CMK (cell line): ENCODE measurements around the gene TBL3.

Experiments
- DNase-seq: peaks from one replicate; pipeline ENCODE4 v3.0.0-alpha.2; 2010; ENCODE audit warnings: low read depth

TBL3 gene

DNA sequence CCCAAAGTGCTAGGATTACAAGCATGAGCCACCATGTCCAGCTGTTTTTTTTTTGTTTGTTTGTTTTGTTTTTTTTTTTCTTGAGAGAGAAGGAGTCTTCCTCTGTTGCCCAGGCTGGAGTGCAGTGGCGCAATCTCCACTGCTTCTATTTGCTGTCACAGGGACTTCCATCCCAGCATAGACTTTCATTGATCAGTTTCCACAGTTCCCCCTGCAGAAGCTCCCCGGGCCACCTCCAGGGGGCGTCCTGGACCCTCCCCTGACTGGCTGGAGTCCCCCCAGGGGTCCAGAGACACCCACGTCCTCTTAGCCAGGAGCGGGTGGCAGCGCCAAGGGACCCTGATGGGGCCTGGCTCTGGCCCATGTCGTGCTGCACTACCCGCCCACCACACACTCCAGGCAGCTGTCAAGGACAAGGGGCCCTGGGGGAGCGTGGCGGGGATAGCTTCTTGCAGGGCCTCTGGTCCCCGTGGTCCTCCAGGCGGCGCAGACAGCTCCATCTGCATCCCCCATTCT is 44.6 kb downstream of the TBL3 start:
- DNase-seq, result no peak

DNA sequence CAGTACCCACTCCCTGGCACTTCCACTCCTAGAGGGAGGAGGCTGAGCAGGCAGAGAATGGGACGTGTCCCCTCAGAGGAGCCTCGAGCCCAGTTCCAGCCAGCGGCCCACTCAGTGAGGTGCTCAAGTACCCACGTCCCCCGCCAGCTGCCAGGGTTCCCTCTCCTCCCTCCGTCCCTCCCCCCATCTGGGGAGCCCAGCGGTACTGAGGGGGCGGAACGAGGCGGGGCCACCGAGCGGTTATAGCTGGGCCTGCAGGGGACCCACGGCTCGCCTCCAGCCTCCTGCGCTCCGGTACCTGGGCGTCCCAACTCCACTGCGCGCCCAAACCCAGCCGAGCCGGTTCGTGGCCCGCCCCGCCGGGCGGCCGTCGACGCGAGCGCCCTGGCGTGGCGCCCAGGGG is 47.7 kb downstream of the TBL3 start, which contains the start of gene NPW:
Gene NPW (plus strand): TSS at position 268 of the 403 bp plus-strand sequence.
- DNase-seq, result no peak

GRCh38 chr16:2019921-2020831 is 48.3 kb downstream of the TBL3 start:
- DNase-seq, result no peak

GRCh38 chr16:2022723-2023091 is 50.9 kb downstream of the TBL3 start:
- DNase-seq, result no peak

- no peak for DNase-seq
Measured at GRCh38 chr16:2023092-2024031, 51.5 kb downstream of the TBL3 start.

DNA sequence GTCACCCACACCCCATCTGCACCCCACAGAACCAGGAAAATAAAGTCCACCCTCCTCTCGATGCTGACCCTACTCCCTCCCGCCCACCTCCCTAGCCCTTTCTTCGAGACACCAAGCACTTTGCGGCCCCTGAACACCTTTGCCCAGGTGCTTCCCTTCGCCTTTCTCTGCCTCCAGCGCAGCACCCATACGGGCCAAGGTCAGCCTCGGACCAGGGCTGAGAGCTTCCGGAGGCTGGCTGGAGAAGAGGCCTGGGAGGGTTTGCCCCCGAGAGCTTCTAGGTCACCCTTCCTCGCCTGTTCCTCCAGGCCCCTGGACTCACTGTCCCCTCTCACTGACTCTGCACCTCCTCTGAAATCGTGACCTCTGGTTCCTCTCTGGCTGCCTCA is 52.2 kb downstream of the TBL3 start:
- DNase-seq, result no peak

DNA sequence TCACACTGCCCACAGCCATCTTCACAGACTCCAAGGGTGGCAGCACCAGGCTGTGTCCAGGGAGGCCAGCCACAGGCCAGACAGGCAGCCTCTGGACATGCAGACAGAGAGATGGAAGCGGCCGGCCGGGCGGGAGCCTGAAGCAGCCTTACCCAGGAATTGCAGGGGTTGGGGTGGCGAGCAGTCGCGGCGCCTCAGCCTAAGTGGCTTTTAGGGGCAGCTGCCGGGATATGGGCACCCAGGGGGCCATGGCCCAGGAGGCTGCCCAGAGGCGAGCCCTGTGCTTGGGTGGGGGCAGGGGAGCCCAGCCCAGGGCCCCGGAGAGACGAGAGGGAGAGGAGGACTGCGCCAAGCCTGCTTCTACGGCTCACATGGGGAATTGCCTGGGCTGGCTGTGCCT is 53.4 kb downstream of the TBL3 start:
- no peak for DNase-seq

- no peak for DNase-seq
Measured at GRCh38 chr16:2025878-2026460, 54.1 kb downstream of the TBL3 start.

- no peak for DNase-seq
Measured at GRCh38 chr16:2026461-2027023, 54.7 kb downstream of the TBL3 start, which contains the start of gene NHERF2. TSS of gene NHERF2 (plus strand) at chr16:2026902. CDS start at chr16:2027006, 104 bp downstream.

- no peak for DNase-seq
Measured at GRCh38 chr16:2027024-2028010, 55.5 kb downstream of the TBL3 start.

- no peak for DNase-seq
Measured at GRCh38 chr16:2028146-2028545, 56.3 kb downstream of the TBL3 start.

DNA sequence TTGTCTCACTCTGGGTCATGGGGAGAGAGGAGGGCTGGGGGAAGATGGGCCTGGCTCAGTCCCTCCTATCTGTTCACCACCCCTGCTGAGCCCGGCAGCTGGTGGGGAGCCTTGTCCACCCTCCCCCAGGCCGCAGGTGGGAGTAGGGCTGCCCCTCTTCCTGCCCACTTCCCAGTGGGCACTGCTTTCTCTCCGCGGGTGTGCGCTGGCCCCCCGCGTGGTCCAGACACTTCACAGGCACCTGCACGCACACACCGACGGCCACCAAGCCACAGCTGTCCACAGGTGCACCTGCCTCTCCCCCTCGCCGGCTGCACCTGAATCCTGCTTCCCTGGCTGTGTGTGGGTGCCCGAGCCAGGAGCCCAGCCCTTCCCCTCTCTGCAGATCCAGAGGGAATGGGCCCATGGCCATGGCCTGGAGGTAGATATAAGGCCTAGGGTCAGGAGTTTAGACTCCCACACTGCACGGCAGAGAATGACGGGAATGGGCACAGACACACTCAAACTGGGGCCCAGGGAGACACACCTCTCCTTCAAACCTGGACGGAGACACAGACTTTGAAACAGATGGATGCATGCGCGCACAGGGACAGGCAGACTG is 56.9 kb downstream of the TBL3 start:
- DNase-seq, result no peak

GRCh38 chr16:2029350-2029749 is 57.5 kb downstream of the TBL3 start:
- no peak for DNase-seq

- no peak for DNase-seq
Measured at GRCh38 chr16:2030036-2030435, 58.2 kb downstream of the TBL3 start.

- no peak for DNase-seq
Measured at GRCh38 chr16:2031081-2031577, 59.3 kb downstream of the TBL3 start.
